ENCODE measurements around the gene ZFYVE9. TPM values are rescaled to one million over a fixed set of nuclear protein-coding genes. Genes with fewer than 3 reads are reported as not detected.

Gene ZFYVE9
- total RNA-seq, 1 experiment from 2014 or later, result 19.6 TPM

DNA sequence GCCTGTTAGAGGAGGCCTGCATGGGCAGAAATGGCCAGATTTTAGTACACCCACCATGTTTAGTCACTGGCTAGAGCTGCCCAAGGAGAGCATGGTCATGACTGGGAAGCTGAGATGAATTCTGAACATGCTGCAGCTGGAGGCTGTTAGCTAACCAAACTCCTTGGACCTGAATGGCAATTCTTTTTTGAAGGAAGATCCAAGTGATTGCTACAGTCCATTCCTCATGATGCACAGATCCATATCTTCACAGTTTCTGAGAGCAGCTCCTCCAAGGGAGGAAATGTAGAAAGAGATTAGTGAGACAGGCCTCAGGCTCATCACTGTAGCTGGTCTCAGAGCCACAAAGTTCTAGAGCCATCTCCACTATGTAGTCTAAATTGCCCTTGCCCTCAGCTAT lies 11.1 kb downstream of the ZFYVE9 start:
- no peak for TF ChIP-seq ZNF281 (CRISPR knock-in tag; IDR thresholded peaks at IDR 0.05)
- no peak for TF ChIP-seq NR1H2 (CRISPR knock-in tag; IDR thresholded peaks at IDR 0.05)
- no peak for TF ChIP-seq EMX1 (CRISPR knock-in tag; IDR thresholded peaks at IDR 0.05)
- no peak for TF ChIP-seq ESRRA (CRISPR knock-in tag; IDR thresholded peaks at IDR 0.05; ENCODE audit: borderline replicate concordance)
- no peak for TF ChIP-seq ZNF317 (CRISPR knock-in tag; IDR thresholded peaks at IDR 0.05; ENCODE audit: borderline replicate concordance, low read depth)
- TF ChIP-seq FOXK1 (CRISPR knock-in tag; IDR thresholded peaks at IDR 0.05), result no peak
- no peak for TF ChIP-seq ETV6 (CRISPR knock-in tag; IDR thresholded peaks at IDR 0.05)
- Mint-ChIP-seq H3K27me3 (ENCODE audit: low read depth) (no peaks in the 10 kb centered on the region; the same call in 1 of the 2 replicates), H3K4me1 (no peaks in the 10 kb centered on the region), H3K4me3 (no peak overlapping the region), H3K27ac (no peak overlapping the region), H3K36me3 (peaks cover 5% of the 10 kb centered on the region), H3K9me3 (peaks cover 12% of the 10 kb centered on the region)
- DNase-seq (ENCODE audit: low spot score) (no peak), ATAC-seq (no peak)
- ChIA-PET CTCF (no interaction called here), POLR2A (no interaction called here)

- TF ChIP-seq FOXP1 (CRISPR knock-in tag; IDR thresholded peaks at IDR 0.05; ENCODE audit: borderline replicate concordance) (no peak), GTF2I (CRISPR knock-in tag; conservative IDR thresholded peaks at IDR 0.05) (no peak), CREM (CRISPR knock-in tag; IDR thresholded peaks at IDR 0.05) (no peak), FOXJ3 (CRISPR knock-in tag; IDR thresholded peaks at IDR 0.05; ENCODE audit: borderline replicate concordance) (no peak), ELF4 (CRISPR knock-in tag; IDR thresholded peaks at IDR 0.05; ENCODE audit: low read depth) (no peak)
- TF ChIP-seq, protein P1, sequence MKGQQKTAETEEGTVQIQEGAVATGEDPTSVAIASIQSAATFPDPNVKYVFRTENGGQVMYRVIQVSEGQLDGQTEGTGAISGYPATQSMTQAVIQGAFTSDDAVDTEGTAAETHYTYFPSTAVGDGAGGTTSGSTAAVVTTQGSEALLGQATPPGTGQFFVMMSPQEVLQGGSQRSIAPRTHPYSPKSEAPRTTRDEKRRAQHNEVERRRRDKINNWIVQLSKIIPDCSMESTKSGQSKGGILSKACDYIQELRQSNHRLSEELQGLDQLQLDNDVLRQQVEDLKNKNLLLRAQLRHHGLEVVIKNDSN (CRISPR knock-in tag; IDR thresholded peaks at IDR 0.05), result no peak
- no peaks in the 10 kb centered on the region; the same call in 1 of the 2 replicates for H3K27me3 Mint-ChIP-seq (ENCODE audit: low read depth)
- peaks cover 12% of the 10 kb centered on the region for H3K36me3 Mint-ChIP-seq
- H3K4me1 Mint-ChIP-seq, result no peaks in the 10 kb centered on the region
- ATAC-seq, result no peak
- H3K9me3 Mint-ChIP-seq, result peaks cover 19% of the 10 kb centered on the region
- no peak overlapping the region for H3K4me3 Mint-ChIP-seq
- POLR2A ChIA-PET, result no interaction called here
- no peak for DNase-seq (ENCODE audit: low spot score)
- H3K27ac Mint-ChIP-seq, result no peak overlapping the region
- CTCF ChIA-PET, result no interaction called here
Observed at GRCh38 chr1:52153898-52154297, 12.0 kb downstream of the ZFYVE9 start.

DNA sequence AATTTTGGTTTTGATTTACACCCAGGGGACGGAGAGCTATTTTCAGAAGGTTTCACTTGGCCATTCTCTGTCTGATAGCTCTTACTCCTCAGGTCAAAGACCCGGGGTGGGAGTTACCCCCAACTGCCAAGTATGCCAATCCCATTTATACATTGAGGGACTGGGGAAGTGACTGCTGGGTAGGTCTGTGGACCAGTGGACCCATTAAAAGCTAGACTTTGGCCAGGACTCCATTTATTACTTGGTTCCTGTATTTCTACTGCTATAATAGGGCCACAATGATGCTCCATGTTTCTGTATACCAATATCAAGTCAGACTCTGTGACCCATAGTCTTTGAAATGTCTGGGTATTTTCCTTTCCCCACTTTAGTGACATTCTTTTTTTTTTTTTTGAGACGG lies 14.6 kb downstream of the ZFYVE9 start:
- no peak overlapping the region for H3K27ac Mint-ChIP-seq
- DNase-seq (ENCODE audit: low spot score), result no peak
- ChIA-PET POLR2A (no interaction called here), CTCF (no interaction called here)
- peaks cover 22% of the 10 kb centered on the region for H3K9me3 Mint-ChIP-seq
- no peaks in the 10 kb centered on the region for H3K4me1 Mint-ChIP-seq
- TF ChIP-seq JAZF1 (CRISPR knock-in tag; IDR thresholded peaks at IDR 0.05), result no peak
- no peak for TF ChIP-seq ZNF138 (CRISPR knock-in tag; conservative IDR thresholded peaks at IDR 0.05)
- TF ChIP-seq, protein P2, sequence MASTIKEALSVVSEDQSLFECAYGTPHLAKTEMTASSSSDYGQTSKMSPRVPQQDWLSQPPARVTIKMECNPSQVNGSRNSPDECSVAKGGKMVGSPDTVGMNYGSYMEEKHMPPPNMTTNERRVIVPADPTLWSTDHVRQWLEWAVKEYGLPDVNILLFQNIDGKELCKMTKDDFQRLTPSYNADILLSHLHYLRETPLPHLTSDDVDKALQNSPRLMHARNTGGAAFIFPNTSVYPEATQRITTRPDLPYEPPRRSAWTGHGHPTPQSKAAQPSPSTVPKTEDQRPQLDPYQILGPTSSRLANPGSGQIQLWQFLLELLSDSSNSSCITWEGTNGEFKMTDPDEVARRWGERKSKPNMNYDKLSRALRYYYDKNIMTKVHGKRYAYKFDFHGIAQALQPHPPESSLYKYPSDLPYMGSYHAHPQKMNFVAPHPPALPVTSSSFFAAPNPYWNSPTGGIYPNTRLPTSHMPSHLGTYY (CRISPR knock-in tag; IDR thresholded peaks at IDR 0.05), result no peak
- no peak for TF ChIP-seq EMX1 (CRISPR knock-in tag; IDR thresholded peaks at IDR 0.05)
- no peak for TF ChIP-seq IRF1 (CRISPR knock-in tag; IDR thresholded peaks at IDR 0.05)
- TF ChIP-seq, protein P3, sequence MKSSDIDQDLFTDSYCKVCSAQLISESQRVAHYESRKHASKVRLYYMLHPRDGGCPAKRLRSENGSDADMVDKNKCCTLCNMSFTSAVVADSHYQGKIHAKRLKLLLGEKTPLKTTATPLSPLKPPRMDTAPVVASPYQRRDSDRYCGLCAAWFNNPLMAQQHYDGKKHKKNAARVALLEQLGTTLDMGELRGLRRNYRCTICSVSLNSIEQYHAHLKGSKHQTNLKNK (CRISPR knock-in tag; IDR thresholded peaks at IDR 0.05), result no peak
- no peak for TF ChIP-seq ZNF416 (CRISPR knock-in tag; IDR thresholded peaks at IDR 0.05)
- TF ChIP-seq ARID4B (CRISPR knock-in tag; IDR thresholded peaks at IDR 0.05; ENCODE audit: borderline replicate concordance), result no peak
- TF ChIP-seq, protein P1 (CRISPR knock-in tag; IDR thresholded peaks at IDR 0.05), result no peak
- no peak for TF ChIP-seq ZNF232 (CRISPR knock-in tag; IDR thresholded peaks at IDR 0.05)
- H3K36me3 Mint-ChIP-seq, result peaks cover 15% of the 10 kb centered on the region
- no peak for ATAC-seq
- no peaks in the 10 kb centered on the region; the same call in 1 of the 2 replicates for H3K27me3 Mint-ChIP-seq (ENCODE audit: low read depth)
- H3K4me3 Mint-ChIP-seq, result no peak overlapping the region

All from WTC11 (cell line).